Measurements from ENCODE around the gene CXorf38.

- TF ChIP-seq CTCF (IDR thresholded peaks at IDR 0.05): no peak
- no peak for TF ChIP-seq POLR2A (IDR thresholded peaks at IDR 0.05)
- TF ChIP-seq EP300 (IDR thresholded peaks at IDR 0.05): no peak
These were observed 663 bp downstream of the CXorf38 start for GRCh38 chrX:40646489-40647306.

All from ovary (tissue), 3 donors.